Chondrocyte (in vitro differentiated cells): ENCODE results near the gene NCAM1. TPM values are rescaled to one million over a fixed set of nuclear protein-coding genes. Genes with fewer than 3 reads are reported as not detected.
"Not testable (repeated sequence)": the region's sequence is repeated elsewhere in the genome, so short reads cannot be mapped to it uniquely, and the experiment has no call there.

Experiments
- DNase-seq: peaks from one replicate; pipeline ENCODE4 v3.0.0; 2021; ENCODE audit warnings: mixed read lengths, low spot score
- H3K27ac Mint-ChIP-seq: one replicate; pipeline ENCODE4 v1.8.0; 2021; ENCODE audit warnings: mild to moderate bottlenecking, moderate library complexity, mixed read lengths; ENCODE audit not compliant: unreplicated experiment
- H3K27me3 Mint-ChIP-seq: 2 replicates; pipeline ENCODE4 v1.8.0; 2021; ENCODE audit warnings: low read depth, mixed read lengths
- H3K36me3 Mint-ChIP-seq: 2 replicates; pipeline ENCODE4 v1.8.0; 2021; ENCODE audit warnings: low read depth, mixed read lengths
- H3K4me1 Mint-ChIP-seq: 2 replicates; pipeline ENCODE4 v1.8.0; 2021; ENCODE audit warnings: low read depth, mild to moderate bottlenecking, mixed read lengths
- H3K4me3 Mint-ChIP-seq: one replicate; pipeline ENCODE4 v1.8.0; 2021; ENCODE audit warnings: mild to moderate bottlenecking, moderate library complexity, mixed read lengths; ENCODE audit not compliant: unreplicated experiment
- H3K9me3 Mint-ChIP-seq: 2 replicates; pipeline ENCODE4 v1.8.0; 2021; ENCODE audit warnings: low read depth, mixed read lengths
- CTCF ChIP-seq: fragments of 200-600 bp; sonication (generic); IDR thresholded peaks from 2 replicates; pipeline ENCODE4 v1.5.0; 2021; ENCODE audit warnings: antibody characterized with exemption, mild to moderate bottlenecking, moderate library complexity
- long read RNA-seq: library from polyadenylated mRNA; stranded (forward); transcript quantifications from one replicate; pipeline ENCODE4 v2.0.0, GENCODE V29; 2021
- total RNA-seq: library from RNA; stranded (reverse); gene quantifications from 3 replicates; pipeline ENCODE4 v1.2.1, GENCODE V29; 2021

The NCAM1 gene
- total RNA-seq = 3.4 to 6.0 TPM (median 3.9 TPM) in 3 replicates
- long read RNA-seq, partial matches to known transcripts = 1 of 3 reads
- long read RNA-seq, other reads (novel, unspliced or antisense) = 2 of 3 reads

GRCh38 chr11:112961146-112961668 lies at the start of gene NCAM1:
Gene NCAM1 (plus strand): TSS chr11:112961420.
- Mint-ChIP-seq H3K9me3 (no peaks in the 10 kb centered on the region), H3K4me3 (peak within 1 kb of the TSS; percentile 89), H3K27ac (peak within 1 kb of the TSS; percentile 63), H3K27me3 (peaks cover 22% of the 10 kb centered on the region), H3K4me1 (peaks cover 20% of the 10 kb centered on the region), H3K36me3 (no peaks in the 10 kb centered on the region)
- DNase-seq = peak; percentile 94
- no peak for TF ChIP-seq CTCF

DNA sequence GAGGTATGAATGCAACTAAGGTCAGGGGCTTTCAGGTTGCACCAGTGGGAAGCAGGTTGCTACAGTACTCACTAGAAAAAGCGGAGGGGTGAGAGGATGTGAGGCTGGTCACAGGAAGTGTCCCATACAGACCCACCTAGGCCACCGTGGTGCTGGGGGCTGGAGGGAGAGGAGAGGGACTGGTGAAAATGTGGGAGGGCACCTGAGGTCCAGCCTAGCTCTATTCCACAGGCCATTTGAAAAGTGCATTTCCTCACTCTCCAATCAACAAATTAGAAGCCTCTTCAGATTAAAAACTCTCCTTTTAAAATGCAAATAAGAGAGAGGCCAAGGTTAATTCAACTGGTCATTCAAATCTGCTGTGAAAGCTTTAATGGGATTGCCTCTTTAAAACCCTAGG lies 38.6 kb upstream of the NCAM1 start:
- H3K27ac Mint-ChIP-seq = no peak overlapping the region

DNA sequence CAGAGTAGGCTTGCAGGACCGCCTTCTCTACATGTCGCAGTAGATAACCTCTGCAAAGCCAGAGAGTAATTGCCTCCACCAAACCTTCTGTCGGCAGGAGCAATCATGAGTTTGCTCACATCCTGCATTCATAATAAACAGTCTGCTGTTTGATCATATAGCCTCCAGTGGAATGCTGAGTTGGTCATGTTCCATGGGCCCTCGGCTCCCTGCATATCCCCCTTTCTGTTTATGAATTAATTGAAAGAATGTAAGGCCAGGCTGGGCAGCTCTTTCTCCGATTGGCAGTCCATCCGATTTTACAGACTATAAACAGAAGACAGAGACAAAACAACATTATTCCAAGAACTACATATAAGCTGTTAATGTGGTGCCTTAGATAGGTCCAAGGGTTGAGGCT lies 36.4 kb upstream of the NCAM1 start:
- not testable (repeated sequence) for H3K4me3 Mint-ChIP-seq, H3K36me3 Mint-ChIP-seq, H3K27ac Mint-ChIP-seq, H3K9me3 Mint-ChIP-seq, DNase-seq, H3K4me1 Mint-ChIP-seq
- H3K27me3 Mint-ChIP-seq = peaks cover 24% of the 10 kb centered on the region

More for the DNA sequence above, 38.6 kb upstream of the NCAM1 start:
- Mint-ChIP-seq H3K9me3 (peaks cover 2% of the 10 kb centered on the region), H3K4me3 (no peak overlapping the region), H3K4me1 (no peaks in the 10 kb centered on the region), H3K36me3 (no peaks in the 10 kb centered on the region), H3K27me3 (peaks cover 32% of the 10 kb centered on the region)
- TF ChIP-seq CTCF = no peak
- DNase-seq = no peak

- H3K4me1 Mint-ChIP-seq = no peaks in the 10 kb centered on the region
- DNase-seq = no peak
- no peak overlapping the region for H3K4me3 Mint-ChIP-seq
- no peak for TF ChIP-seq CTCF
- no peak overlapping the region for H3K27ac Mint-ChIP-seq
- no peaks in the 10 kb centered on the region for H3K9me3 Mint-ChIP-seq
- peaks cover 18% of the 10 kb centered on the region for H3K27me3 Mint-ChIP-seq
- H3K36me3 Mint-ChIP-seq = no peaks in the 10 kb centered on the region
These were observed 35.5 kb upstream of the NCAM1 start for GRCh38 chr11:112925516-112926310.

DNA sequence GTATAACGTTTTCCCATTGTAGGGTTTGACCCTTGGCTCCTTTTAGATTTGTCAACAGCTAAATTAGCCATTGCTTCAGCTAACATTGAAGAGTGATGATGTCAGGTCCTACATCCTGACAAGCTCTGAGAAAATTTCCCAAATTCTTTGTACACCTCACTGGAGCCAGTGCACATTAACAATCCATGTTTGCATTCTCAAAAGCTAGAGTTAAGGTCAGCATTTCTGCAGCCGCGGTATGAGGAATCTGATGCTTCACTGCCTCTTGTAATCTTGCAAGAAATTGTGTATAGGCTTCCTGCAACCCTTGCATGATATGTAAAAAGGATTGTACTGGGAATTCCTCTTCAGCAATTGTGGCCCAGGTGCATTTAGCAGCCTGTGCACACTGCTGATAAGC lies 33.1 kb upstream of the NCAM1 start:
- no peak for DNase-seq
- Mint-ChIP-seq H3K36me3 (no peaks in the 10 kb centered on the region), H3K4me3 (no peak overlapping the region), H3K27ac (no peak overlapping the region), H3K27me3 (peaks cover 5% of the 10 kb centered on the region), H3K9me3 (no peaks in the 10 kb centered on the region), H3K4me1 (no peaks in the 10 kb centered on the region)
- no peak for TF ChIP-seq CTCF
